SJSA1 (cell line): ENCODE measurements around the gene SDK1. TPM values are rescaled to one million over a fixed set of nuclear protein-coding genes. Genes with fewer than 3 reads are reported as not detected.

ENCODE experiments used
- DNase-seq, 2 experiments: peaks; one replicate each; pipeline ENCODE4 v3.0.0-alpha.2; 2015 to 2020; ENCODE audit warnings: low spot score in 2 of 2, low read depth in 1 of 2
- H3K27ac ChIP-seq: fragments of 250-450 bp; sonication (Bioruptor Pico); 2 replicates; pipeline ENCODE4 v1.5.1; 2020; ENCODE audit warnings: mild to moderate bottlenecking, moderate library complexity
- H3K27me3 ChIP-seq: fragments of 250-450 bp; sonication (Bioruptor Pico); replicated peaks from 2 replicates; pipeline ENCODE4 v1.5.1; 2020; ENCODE audit warnings: mild to moderate bottlenecking, moderate library complexity
- H3K36me3 ChIP-seq: fragments of 250-450 bp; sonication (Bioruptor Pico); 2 replicates; pipeline ENCODE4 v1.5.1; 2020; ENCODE audit warnings: mild to moderate bottlenecking
- H3K4me1 ChIP-seq: fragments of 250-450 bp; sonication (Bioruptor Pico); replicated peaks from 2 replicates; pipeline ENCODE4 v1.6.1; 2021; ENCODE audit warnings: mild to moderate bottlenecking
- H3K4me3 ChIP-seq: fragments of 250-450 bp; sonication (Bioruptor Pico); 2 replicates; pipeline ENCODE4 v1.5.1; 2020; ENCODE audit warnings: mild to moderate bottlenecking
- H3K9me3 ChIP-seq: fragments of 250-450 bp; sonication (Bioruptor Pico); replicated peaks from 2 replicates; pipeline ENCODE4 v1.5.1; 2020; ENCODE audit warnings: mild to moderate bottlenecking
- total RNA-seq: library from RNA; depleted of rRNA; stranded (reverse); fragments of >200 nt; shearing (Covaris generic); gene quantifications from 2 replicates; pipeline ENCODE4 v1.2.3, GENCODE V29; 2014

Gene SDK1
- total RNA-seq, 1 experiment from 2014 or later, result 8.7 TPM

DNA sequence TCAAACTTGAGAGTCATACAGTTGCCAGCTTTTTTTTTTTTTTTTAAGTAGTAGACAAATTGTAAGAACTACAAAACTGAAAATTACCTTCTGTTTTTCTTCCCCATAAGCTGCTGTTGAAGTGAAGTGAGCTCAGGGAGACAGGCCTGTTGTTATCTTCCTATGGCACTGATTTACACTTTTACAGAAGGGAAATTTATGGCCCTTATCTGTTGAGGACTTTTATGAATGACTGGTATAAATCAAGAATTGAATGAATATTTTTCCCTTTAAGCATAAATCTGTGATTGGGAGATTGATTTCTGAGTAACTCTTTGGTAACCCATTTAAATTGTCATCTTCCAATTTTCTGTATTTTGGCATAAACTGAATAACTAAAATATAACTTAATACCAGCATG is 124.0 kb downstream of the SDK1 start:
- H3K4me3 ChIP-seq, result no peak overlapping the region
- no peak overlapping the region for H3K27ac ChIP-seq
- no peaks in the 10 kb centered on the region for H3K27me3 ChIP-seq
- no peaks in the 10 kb centered on the region for H3K36me3 ChIP-seq
- H3K4me1 ChIP-seq, result no peaks in the 10 kb centered on the region
- DNase-seq, result no peak
- no peaks in the 10 kb centered on the region for H3K9me3 ChIP-seq

GRCh38 chr7:3426064-3426463 is 125.0 kb downstream of the SDK1 start:
- Histone ChIP-seq H3K9me3 (no peaks in the 10 kb centered on the region), H3K27ac (no peak overlapping the region), H3K4me3 (no peak overlapping the region), H3K36me3 (no peaks in the 10 kb centered on the region), H3K27me3 (no peaks in the 10 kb centered on the region), H3K4me1 (peaks cover 8% of the 10 kb centered on the region; the same call in 1 of the 2 replicates)
- no peak for DNase-seq

DNA sequence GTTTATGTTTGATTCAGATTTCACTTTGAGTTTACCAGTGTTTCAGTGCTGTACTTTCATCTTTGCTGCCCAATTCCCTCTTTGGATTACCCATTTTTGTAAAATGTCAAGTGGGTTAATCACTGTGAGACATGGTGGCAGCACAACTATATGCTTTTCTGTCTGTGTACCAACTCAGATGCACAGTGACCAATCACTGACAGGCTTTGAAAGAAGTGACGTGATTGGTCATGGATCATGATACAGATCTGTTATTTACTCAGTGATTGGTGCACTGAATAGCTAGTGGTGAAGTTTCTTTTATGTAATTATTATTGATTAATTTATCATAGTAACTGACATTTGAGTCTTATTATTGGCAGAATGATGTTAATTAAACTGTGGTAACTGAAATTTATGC is 126.9 kb downstream of the SDK1 start:
- H3K36me3 ChIP-seq, result no peaks in the 10 kb centered on the region
- DNase-seq, result no peak

GRCh38 chr7:3429981-3430380 is 128.9 kb downstream of the SDK1 start:
- Histone ChIP-seq H3K27ac (no peak overlapping the region), H3K27me3 (no peaks in the 10 kb centered on the region), H3K4me1 (peaks cover 11% of the 10 kb centered on the region), H3K36me3 (no peaks in the 10 kb centered on the region), H3K4me3 (no peak overlapping the region), H3K9me3 (no peaks in the 10 kb centered on the region)
- no peak for DNase-seq

More for the DNA sequence above, 126.9 kb downstream of the SDK1 start:
- no peak overlapping the region for H3K27ac ChIP-seq
- H3K4me1 ChIP-seq, result peaks cover 11% of the 10 kb centered on the region
- no peak overlapping the region for H3K4me3 ChIP-seq
- H3K27me3 ChIP-seq, result no peaks in the 10 kb centered on the region
- no peaks in the 10 kb centered on the region for H3K9me3 ChIP-seq

GRCh38 chr7:3430588-3430987 is 129.5 kb downstream of the SDK1 start:
- no peak overlapping the region for H3K4me3 ChIP-seq
- H3K36me3 ChIP-seq, result no peaks in the 10 kb centered on the region
- no peak overlapping the region for H3K27ac ChIP-seq
- no peaks in the 10 kb centered on the region for H3K27me3 ChIP-seq
- peak in 1 of 2 experiments; percentile 5 for DNase-seq
- no peaks in the 10 kb centered on the region for H3K9me3 ChIP-seq
- peaks cover 13% of the 10 kb centered on the region for H3K4me1 ChIP-seq

DNA sequence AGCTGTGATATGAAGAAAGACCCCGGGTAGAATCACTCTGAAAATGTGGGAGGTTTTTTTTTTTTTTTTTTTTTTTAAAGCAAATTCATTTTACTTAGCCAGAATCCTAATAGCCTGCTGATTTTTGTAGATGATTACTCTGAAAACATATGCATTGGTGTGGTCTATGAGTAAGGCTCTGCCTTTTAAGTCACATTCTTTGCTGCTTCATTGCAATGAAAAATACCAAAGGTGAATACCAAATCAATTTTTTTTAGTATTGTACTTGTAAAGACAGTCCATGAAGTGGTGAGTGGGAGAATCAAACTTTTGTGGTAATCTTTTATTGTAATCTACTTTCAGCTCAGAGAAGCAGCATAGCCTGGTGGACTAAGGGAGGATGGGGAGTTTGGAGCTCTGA is 130.3 kb downstream of the SDK1 start:
- peaks cover 20% of the 10 kb centered on the region for H3K4me1 ChIP-seq
- H3K27me3 ChIP-seq, result no peaks in the 10 kb centered on the region
- no peak overlapping the region for H3K27ac ChIP-seq
- no peak overlapping the region for H3K4me3 ChIP-seq
- H3K9me3 ChIP-seq, result no peaks in the 10 kb centered on the region
- peak in 1 of 2 experiments; percentile 6 for DNase-seq
- no peaks in the 10 kb centered on the region for H3K36me3 ChIP-seq

GRCh38 chr7:3432911-3433310 is 131.9 kb downstream of the SDK1 start:
- no peak for DNase-seq
- H3K9me3 ChIP-seq, result no peaks in the 10 kb centered on the region
- no peaks in the 10 kb centered on the region for H3K36me3 ChIP-seq
- H3K4me1 ChIP-seq, result peaks cover 21% of the 10 kb centered on the region
- H3K27me3 ChIP-seq, result no peaks in the 10 kb centered on the region
- H3K27ac ChIP-seq, result no peak overlapping the region
- no peak overlapping the region for H3K4me3 ChIP-seq

DNA sequence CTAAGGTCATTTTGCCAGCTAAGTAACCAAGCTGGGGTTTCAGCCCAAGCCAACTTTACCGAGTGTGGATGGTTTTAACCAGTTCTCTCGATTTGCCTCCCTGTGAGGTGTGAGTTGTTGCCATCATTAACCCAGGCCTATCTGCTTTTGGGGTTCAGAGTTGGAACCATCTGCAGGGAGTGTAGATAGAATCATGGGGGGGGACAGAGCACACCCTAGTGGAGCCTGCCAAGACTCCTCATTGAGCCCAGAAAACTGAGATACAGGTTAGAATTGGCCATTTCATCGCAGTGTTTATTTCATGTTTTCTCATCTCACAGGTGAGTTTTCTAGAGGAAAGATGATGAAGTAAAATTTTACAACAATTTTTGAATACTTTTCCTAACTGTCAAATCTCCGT is 133.6 kb downstream of the SDK1 start:
- Histone ChIP-seq H3K27me3 (no peaks in the 10 kb centered on the region), H3K36me3 (no peaks in the 10 kb centered on the region), H3K9me3 (no peaks in the 10 kb centered on the region), H3K4me3 (no peak overlapping the region), H3K27ac (no peak overlapping the region), H3K4me1 (peaks cover 29% of the 10 kb centered on the region)
- no peak for DNase-seq

DNA sequence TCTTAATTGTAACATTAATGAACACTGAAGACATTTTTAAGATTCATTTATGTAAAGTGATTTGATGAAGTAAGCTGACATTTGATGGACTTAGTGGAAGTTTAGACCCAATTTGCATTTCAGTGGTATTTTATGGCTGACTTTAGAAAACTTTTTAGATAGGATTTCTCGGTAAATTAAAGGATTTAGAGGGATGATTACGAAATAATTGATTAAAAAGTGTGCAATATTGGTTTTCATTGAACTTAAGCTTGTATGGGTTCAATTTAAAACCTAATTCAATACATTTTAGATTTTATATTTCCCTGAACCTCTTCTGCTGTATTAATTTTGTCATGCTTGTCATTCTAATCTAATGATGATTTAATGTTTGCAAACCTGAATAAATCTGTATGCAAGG is 135.1 kb downstream of the SDK1 start:
- Histone ChIP-seq H3K9me3 (no peaks in the 10 kb centered on the region), H3K27me3 (no peaks in the 10 kb centered on the region), H3K36me3 (peaks cover 11% of the 10 kb centered on the region), H3K4me1 (peaks cover 27% of the 10 kb centered on the region), H3K4me3 (no peak overlapping the region), H3K27ac (peak overlapping the region; percentile 85)
- no peak for DNase-seq

DNA sequence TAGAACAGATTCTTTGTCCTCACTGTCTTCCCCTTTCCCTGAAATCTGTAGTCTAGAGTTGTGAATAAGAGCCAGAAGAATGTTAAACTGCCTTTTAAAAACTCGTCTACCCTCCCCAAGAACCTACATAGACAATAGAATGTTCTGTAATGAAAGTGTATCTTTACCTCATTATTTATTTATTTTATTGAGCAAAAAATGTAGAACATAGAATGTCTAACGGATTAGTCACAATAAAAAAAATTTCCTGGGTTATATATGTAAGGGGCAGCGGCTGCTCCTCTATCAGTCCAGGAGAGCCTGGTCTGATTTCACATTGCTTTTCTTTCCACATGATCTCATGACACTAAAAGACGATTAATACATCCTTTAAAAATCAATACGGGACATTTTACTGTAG is 135.7 kb downstream of the SDK1 start:
- DNase-seq, result peak; percentile 54 to 89
- H3K4me3 ChIP-seq, result peak overlapping the region; percentile 36
- H3K36me3 ChIP-seq, result peaks cover 17% of the 10 kb centered on the region
- peaks cover 23% of the 10 kb centered on the region for H3K4me1 ChIP-seq
- H3K9me3 ChIP-seq, result no peaks in the 10 kb centered on the region
- H3K27ac ChIP-seq, result peak overlapping the region; percentile 85
- H3K27me3 ChIP-seq, result no peaks in the 10 kb centered on the region

DNA sequence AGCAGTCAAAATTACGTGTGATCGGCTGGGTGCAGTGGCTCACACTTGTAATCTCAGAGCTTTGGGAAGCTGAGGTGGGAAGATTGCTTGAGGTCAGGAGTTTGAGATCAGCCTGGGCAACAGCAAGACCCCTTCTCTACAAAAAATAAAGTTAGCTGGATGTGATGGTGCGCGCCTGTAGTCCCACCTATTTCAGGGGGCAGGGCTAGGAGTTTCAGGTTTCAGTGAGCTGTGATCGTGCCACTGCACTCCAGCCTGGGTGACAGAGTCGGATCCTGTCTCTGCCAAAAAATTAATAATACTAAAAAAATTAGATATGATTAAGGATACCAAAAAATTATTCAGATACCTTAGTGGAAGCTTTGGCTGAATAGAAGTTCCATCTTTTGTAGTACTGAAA is 136.4 kb downstream of the SDK1 start:
- DNase-seq, result peak in 1 of 2 experiments; percentile 48
- Histone ChIP-seq H3K27ac (peak overlapping the region; percentile 85), H3K27me3 (no peaks in the 10 kb centered on the region), H3K4me1 (peaks cover 23% of the 10 kb centered on the region), H3K4me3 (peak overlapping the region; percentile 36), H3K36me3 (peaks cover 24% of the 10 kb centered on the region), H3K9me3 (no peaks in the 10 kb centered on the region)

DNA sequence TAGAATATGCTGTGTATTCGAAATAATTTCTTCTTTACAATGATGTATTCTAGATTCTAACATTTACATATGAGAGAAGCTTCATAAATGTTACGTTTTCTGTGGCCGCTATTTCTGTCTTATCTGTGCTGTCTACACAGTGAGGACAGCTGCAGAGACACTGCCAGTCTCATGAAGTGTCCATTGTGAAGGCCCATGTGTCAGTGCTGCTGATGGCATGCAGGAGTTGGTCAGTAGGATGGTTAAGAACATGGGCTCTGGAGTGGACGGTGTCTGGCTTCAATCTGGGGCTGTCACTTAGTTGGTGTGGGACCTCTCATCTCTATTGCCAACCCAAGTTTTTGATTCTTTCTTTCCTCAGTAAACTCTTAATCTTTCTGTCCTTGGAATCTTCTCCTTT is 137.3 kb downstream of the SDK1 start:
- Histone ChIP-seq H3K4me1 (peaks cover 23% of the 10 kb centered on the region), H3K36me3 (peaks cover 24% of the 10 kb centered on the region), H3K4me3 (peak overlapping the region; percentile 36), H3K27me3 (no peaks in the 10 kb centered on the region), H3K27ac (peak overlapping the region; percentile 85; the same call in 1 of the 2 replicates), H3K9me3 (no peaks in the 10 kb centered on the region)
- DNase-seq, result peak in 1 of 2 experiments; percentile 33

- H3K27me3 ChIP-seq, result no peaks in the 10 kb centered on the region
- H3K4me3 ChIP-seq, result peak overlapping the region; percentile 5; the same call in 1 of the 2 replicates
- H3K4me1 ChIP-seq, result peaks cover 23% of the 10 kb centered on the region
- H3K36me3 ChIP-seq, result peaks cover 36% of the 10 kb centered on the region
- DNase-seq, result peak; percentile 59 to 83
- H3K27ac ChIP-seq, result peak overlapping the region; percentile 85
- no peaks in the 10 kb centered on the region for H3K9me3 ChIP-seq
Measured at GRCh38 chr7:3439333-3440030, 138.4 kb downstream of the SDK1 start.

DNA sequence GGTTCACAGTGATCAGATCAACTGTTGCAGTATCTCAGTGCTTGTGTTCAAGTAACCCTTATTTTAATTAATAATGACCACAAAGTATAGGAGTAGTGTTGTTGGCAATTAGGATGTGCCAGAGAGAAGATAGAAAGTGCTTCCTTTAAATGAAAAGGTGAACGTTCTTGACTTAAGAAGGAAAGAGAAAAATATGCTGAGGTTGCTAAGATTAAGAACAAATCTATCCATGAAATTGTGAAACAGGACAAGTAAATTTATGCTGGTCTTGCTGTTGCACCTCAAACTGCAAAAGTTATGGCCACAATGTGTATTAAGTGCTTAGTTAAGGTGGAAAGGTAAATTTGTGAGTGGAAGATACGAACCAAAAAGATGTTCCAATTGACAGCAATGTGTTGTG is 139.5 kb downstream of the SDK1 start:
- no peak for DNase-seq
- no peaks in the 10 kb centered on the region for H3K9me3 ChIP-seq
- no peak overlapping the region for H3K27ac ChIP-seq
- H3K27me3 ChIP-seq, result no peaks in the 10 kb centered on the region
- peaks cover 22% of the 10 kb centered on the region for H3K4me1 ChIP-seq
- H3K36me3 ChIP-seq, result peaks cover 46% of the 10 kb centered on the region
- H3K4me3 ChIP-seq, result no peak overlapping the region

GRCh38 chr7:3443716-3444115 is 142.7 kb downstream of the SDK1 start:
- Histone ChIP-seq H3K27me3 (no peaks in the 10 kb centered on the region), H3K36me3 (peaks cover 64% of the 10 kb centered on the region), H3K9me3 (peaks cover 3% of the 10 kb centered on the region; the same call in 1 of the 2 replicates), H3K4me3 (no peak overlapping the region), H3K4me1 (peaks cover 17% of the 10 kb centered on the region), H3K27ac (no peak overlapping the region)
- no peak for DNase-seq
